Measurements from ENCODE around the gene PTPN22.

PTPN22 gene

DNA sequence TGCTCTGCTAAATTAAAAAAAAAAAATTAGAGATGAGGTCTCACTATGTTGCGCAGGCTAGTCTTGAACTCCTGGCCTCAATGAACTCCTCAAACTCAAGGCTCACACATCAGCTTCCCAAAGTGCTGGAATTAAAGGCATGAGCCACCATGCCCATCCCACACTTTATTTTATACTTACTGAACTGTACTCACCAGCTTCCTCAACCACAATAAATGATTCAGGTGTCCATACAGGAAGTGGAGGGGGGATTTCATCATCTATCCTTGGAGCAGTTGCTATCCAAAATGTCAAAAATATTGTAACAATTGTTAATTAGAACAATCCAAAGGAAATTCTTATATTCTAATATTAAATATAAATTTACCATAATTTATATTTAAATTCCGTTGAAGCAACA lies 36.8 kb downstream of the PTPN22 start:
- peak in 1 of 2 donors; percentile 16 for DNase-seq (ENCODE audit: low read depth in 2 of 2)
- H3K4me3 ChIP-seq (replicated peaks in 1 of 2; ENCODE audit: low read depth in 2 of 2, low read length in 2 of 2) = no peak overlapping the region
- TF ChIP-seq, protein P1, sequence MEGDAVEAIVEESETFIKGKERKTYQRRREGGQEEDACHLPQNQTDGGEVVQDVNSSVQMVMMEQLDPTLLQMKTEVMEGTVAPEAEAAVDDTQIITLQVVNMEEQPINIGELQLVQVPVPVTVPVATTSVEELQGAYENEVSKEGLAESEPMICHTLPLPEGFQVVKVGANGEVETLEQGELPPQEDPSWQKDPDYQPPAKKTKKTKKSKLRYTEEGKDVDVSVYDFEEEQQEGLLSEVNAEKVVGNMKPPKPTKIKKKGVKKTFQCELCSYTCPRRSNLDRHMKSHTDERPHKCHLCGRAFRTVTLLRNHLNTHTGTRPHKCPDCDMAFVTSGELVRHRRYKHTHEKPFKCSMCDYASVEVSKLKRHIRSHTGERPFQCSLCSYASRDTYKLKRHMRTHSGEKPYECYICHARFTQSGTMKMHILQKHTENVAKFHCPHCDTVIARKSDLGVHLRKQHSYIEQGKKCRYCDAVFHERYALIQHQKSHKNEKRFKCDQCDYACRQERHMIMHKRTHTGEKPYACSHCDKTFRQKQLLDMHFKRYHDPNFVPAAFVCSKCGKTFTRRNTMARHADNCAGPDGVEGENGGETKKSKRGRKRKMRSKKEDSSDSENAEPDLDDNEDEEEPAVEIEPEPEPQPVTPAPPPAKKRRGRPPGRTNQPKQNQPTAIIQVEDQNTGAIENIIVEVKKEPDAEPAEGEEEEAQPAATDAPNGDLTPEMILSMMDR (IDR thresholded peaks at IDR 0.05; ENCODE audit: low read depth, low read length) = no peak

DNA sequence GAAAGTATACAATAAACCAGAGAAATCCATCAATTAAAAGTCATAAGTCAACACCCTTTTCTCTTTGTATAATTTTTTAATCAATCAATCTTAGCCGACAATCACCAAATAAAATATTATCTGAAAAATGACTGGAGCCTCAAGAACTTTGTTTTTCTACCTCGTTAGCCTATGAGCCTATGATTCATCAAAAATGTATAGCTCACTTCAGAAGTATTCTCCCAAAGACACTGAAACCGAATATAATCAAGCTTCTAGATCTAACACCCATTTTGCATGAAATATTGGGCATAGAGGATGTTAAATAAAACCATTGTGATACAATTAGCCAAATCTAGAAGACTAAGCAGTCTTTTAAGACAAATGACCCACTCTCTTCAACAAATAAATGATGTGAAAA lies 41.5 kb downstream of the PTPN22 start:
- TF ChIP-seq, protein P1 (IDR thresholded peaks at IDR 0.05; ENCODE audit: low read depth, low read length) = no peak
- DNase-seq (ENCODE audit: low read depth in 2 of 2) = peak in 1 of 2 donors; percentile 62
- H3K4me3 ChIP-seq (replicated peaks in 1 of 2; ENCODE audit: low read depth in 2 of 2, low read length in 2 of 2) = no peak overlapping the region

DNA sequence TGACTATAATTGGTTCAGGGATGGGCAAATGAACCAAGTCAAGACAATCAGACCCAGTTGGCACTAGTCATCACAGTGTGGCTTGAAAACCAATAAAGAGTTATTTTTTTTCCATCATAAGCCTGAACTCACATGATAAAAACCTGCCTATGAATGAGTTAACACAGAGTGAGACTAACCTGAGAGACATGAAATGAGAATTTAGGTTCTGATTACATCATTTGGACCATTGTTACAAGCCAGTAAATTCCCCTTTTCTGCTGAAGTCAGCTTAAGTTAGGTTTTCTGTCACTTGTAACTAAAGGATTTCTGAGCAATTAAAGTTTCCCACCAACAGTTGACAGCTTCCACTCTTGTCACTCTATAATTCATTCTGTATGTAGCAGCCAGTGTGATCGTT lies 49.6 kb downstream of the PTPN22 start:
- H3K4me3 ChIP-seq (replicated peaks in 1 of 2; ENCODE audit: low read depth in 2 of 2, low read length in 2 of 2) = no peak overlapping the region
- DNase-seq (ENCODE audit: low read depth in 2 of 2) = no peak
- TF ChIP-seq, protein P1 (IDR thresholded peaks at IDR 0.05; ENCODE audit: low read depth, low read length) = no peak

DNA sequence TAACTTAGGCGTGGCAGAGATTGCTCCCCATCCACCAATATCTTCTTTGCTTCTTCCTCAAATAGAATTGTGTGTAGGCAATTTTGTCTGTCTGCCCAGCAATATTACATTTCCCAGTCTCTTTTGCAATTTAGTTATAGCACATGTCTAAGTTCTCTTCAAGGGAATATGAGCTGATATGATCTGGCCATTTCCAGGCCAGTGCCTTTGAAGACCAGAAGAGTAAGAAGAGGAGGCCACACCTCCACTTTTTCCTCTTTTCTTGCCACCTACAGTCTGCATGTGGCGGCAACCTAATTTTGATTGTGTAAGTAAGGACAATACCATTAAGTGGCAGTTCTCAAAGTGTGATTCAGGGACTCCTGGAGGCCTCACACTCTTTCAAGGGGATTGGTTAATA lies 52.9 kb downstream of the PTPN22 start:
- TF ChIP-seq, protein P1 (IDR thresholded peaks at IDR 0.05; ENCODE audit: low read depth, low read length) = no peak
- H3K4me3 ChIP-seq (replicated peaks in 1 of 2; ENCODE audit: low read depth in 2 of 2, low read length in 2 of 2) = no peak overlapping the region
- no peak for DNase-seq (ENCODE audit: low read depth in 2 of 2)

DNA sequence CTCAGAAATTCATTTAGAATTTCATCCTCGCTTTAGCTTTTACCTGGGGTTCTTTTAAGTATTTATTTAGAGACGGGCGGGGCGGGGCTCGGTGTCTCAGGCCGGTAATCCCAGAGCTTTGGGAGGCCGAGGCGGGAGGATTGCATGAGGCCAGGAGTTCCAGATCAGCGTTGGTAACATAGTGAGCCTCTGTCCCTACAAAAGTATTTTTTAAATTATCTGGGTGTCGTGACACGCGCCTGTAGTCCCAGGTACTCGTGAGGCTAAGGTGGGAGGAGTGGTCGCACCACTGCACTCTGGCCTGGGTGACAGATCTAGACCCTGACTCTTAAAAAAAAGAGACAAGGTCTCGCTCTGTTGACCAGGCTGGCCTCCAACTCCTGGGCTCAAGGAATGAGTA lies 58.3 kb downstream of the PTPN22 start:
- TF ChIP-seq, protein P1 (IDR thresholded peaks at IDR 0.05; ENCODE audit: low read depth, low read length) = no peak
- H3K4me3 ChIP-seq (replicated peaks in 1 of 2; ENCODE audit: low read depth in 2 of 2, low read length in 2 of 2) = no peak overlapping the region
- no peak for DNase-seq (ENCODE audit: low read depth in 2 of 2)

DNA sequence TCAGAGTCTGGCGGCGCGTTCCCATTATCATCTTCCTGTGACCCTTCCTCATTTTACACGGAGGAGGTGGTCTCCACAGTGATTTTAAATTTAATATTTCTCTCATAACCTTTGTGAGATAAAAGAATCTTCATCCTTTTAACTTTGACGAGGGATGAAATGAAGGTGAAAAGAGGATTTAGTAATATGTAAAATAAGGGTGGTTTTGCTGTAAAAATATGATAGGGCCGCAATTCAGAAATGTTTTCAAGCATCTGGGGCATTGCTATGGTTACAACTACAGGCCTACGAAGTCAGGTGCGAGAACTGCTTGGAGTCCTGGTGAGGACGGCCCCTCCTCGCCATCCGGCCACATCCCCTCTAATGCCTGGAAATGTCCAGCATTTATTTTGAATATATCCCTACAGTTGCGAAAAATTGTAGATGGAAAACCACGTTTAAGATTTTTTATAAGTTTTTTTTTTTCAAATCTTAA lies 58.8 kb downstream of the PTPN22 start:
- peak overlapping the region; percentile 44 for H3K4me3 ChIP-seq (replicated peaks in 1 of 2; ENCODE audit: low read depth in 2 of 2, low read length in 2 of 2)
- TF ChIP-seq, protein P1 (IDR thresholded peaks at IDR 0.05; ENCODE audit: low read depth, low read length) = no peak
- DNase-seq (ENCODE audit: low read depth in 2 of 2) = no peak
